Psoas muscle (tissue), 8 donors: ENCODE data around the gene YY2. TPM values are rescaled to one million over a fixed set of nuclear protein-coding genes. Genes with fewer than 3 reads are reported as not detected.

Source experiments
- ATAC-seq, 4 donors: fragments of 200-7000 bp; cut with Tn5 transposase; one replicate each; pipeline ENCODE4 v1.9.1; 2020; ENCODE audit warnings: moderate library complexity in 3 of 4, mild to moderate bottlenecking in 2 of 4
- DNase-seq, 2 donors: peaks; one replicate each; pipeline ENCODE4 v3.0.0-alpha.2; 2020
- H3K27ac ChIP-seq: fragments of 200-600 bp; one replicate; pipeline ENCODE4 v1.8.0; 2022
- H3K27me3 ChIP-seq, 3 donors: fragments of 200-600 bp in 1 of 3; one replicate each; pipeline versions ENCODE4 v1.6.1 to v1.8.0; 2013 to 2022; ENCODE audit warnings: low read length in 2 of 3, mild to moderate bottlenecking in 2 of 3, moderate library complexity in 1 of 3; ENCODE audit not compliant: insufficient read depth in 3 of 3
- H3K36me3 ChIP-seq, 2 donors: fragments of 200-600 bp in 1 of 2; one replicate each; pipeline versions ENCODE4 v1.6.1 to v1.8.0; 2013 to 2022; ENCODE audit warnings: low read depth in 1 of 2, mild to moderate bottlenecking in 1 of 2, moderate library complexity in 1 of 2; ENCODE audit not compliant: insufficient read depth in 1 of 2
- H3K4me1 ChIP-seq: fragments of 200-600 bp; one replicate; pipeline ENCODE4 v1.8.0; 2022
- H3K4me3 ChIP-seq: fragments of 200-600 bp; one replicate; pipeline ENCODE4 v1.8.0; 2022; ENCODE audit warnings: mild to moderate bottlenecking
- H3K9me3 ChIP-seq: fragments of 200-600 bp; one replicate; pipeline ENCODE4 v1.8.0; 2022
- CTCF ChIP-seq: fragments of 200-600 bp; IDR thresholded peaks from one replicate; pipeline ENCODE4 v1.8.0; 2022; ENCODE audit warnings: antibody characterized with exemption
- WGBS, 3 donors: extraction: QIAGEN DNeasy Blood & Tissue Kit; methylation state at CpG; one replicate each; pipeline versions ENCODE4 v1.1.6 to v1.1.7; 2013; 5-methylcytosine and 5-hydroxymethylcytosine counted together
- intact Hi-C, 2 donors: fragments of 100-400 bp; cut with DNase I; formaldehyde crosslinking; loops; one replicate each; pipeline versions ENCODE4 v1.11.0 to v1.14.2; 2022
- polyA plus RNA-seq, 3 donors: library from polyadenylated mRNA; stranded (reverse); fragments of 200-250 nt; gene quantifications; one replicate each; pipeline ENCODE4 v1.2.3, GENCODE V29; 2013
- total RNA-seq, 4 donors: library from RNA; stranded (reverse); fragmentation: NEBNext Ultra II Directional in 2 of 4; extraction: Animal tissue kit (Norgen Biotek cat#: 25700) in 2 of 4; gene quantifications; one replicate each; pipeline versions ENCODE4 v1.2.1 to v1.2.4, GENCODE V29; 2021 to 2023
- donor health status: healthy with polysubstance abuse.
- donor health status: DM: no; HTN: no; CAD: no; lungs with moderate emphysema.
- donor health status: Bipolar disorder and iron deficiency.
- donor health status: healthy.
- donor health status: DM: yes; HTN: yes; CAD: no.
- donor health status: DM: no; HTN: no; CAD: no.
- donor health status: DM: no; HTN: no; CAD: no.
- donor health status: DM: yes; HTN: yes; CAD: no.

The YY2 gene
- total and polyA plus RNA-seq, 7 donors, result 0.48 to 1.9 (median 1.1) TPM

- no peak for TF ChIP-seq CTCF
- Histone ChIP-seq H3K4me3 (no peak overlapping the region), H3K27ac (no peak overlapping the region), H3K9me3 (no peaks in the 10 kb centered on the region), H3K27me3 (no peaks in the 10 kb centered on the region), H3K4me1 (no peaks in the 10 kb centered on the region), H3K36me3 (peaks cover 0 to 8% of the 10 kb centered on the region in 2 donors)
- 39 to 67% (median 48%) methylated on average over 1 of the region's 1 CpG for WGBS, 3 donors
- ATAC-seq (no peak), DNase-seq (no peak)
- intact Hi-C loops, result no loop called here
These were observed 19.2 kb downstream of the YY2 start for GRCh38 chrX:21875013-21875412.

- Histone ChIP-seq H3K27ac (no peak overlapping the region), H3K9me3 (no peaks in the 10 kb centered on the region), H3K27me3 (no peaks in the 10 kb centered on the region), H3K4me3 (no peak overlapping the region), H3K36me3 (peaks cover 0 to 35% of the 10 kb centered on the region in 2 donors), H3K4me1 (no peaks in the 10 kb centered on the region)
- WGBS, 3 donors, result 86 to 100% (median 96%) methylated on average over 3 of the region's 3 CpGs
- intact Hi-C loops, result no loop called here
- no peak for TF ChIP-seq CTCF
- ATAC-seq (no peak), DNase-seq (no peak)
These were observed 26.2 kb downstream of the YY2 start for GRCh38 chrX:21881881-21882574.

- Histone ChIP-seq H3K27me3 (no peaks in the 10 kb centered on the region), H3K36me3 (peaks cover 0 to 34% of the 10 kb centered on the region in 2 donors), H3K9me3 (no peaks in the 10 kb centered on the region), H3K27ac (no peak overlapping the region), H3K4me1 (no peaks in the 10 kb centered on the region), H3K4me3 (no peak overlapping the region)
- DNase-seq (no peak), ATAC-seq (no peak)
- intact Hi-C loops, result no loop called here
- WGBS, 3 donors, result 57 to 77% (median 68%) methylated on average over 4 to 5 of the region's 5 CpGs
- no peak for TF ChIP-seq CTCF
These were observed 27.5 kb downstream of the YY2 start for GRCh38 chrX:21883258-21883657.

GRCh38 chrX:21885568-21885967, 29.8 kb downstream of the YY2 start:
- Histone ChIP-seq H3K36me3 (peaks cover 0 to 21% of the 10 kb centered on the region in 2 donors), H3K9me3 (no peaks in the 10 kb centered on the region), H3K4me1 (no peaks in the 10 kb centered on the region), H3K27me3 (no peaks in the 10 kb centered on the region), H3K27ac (no peak overlapping the region), H3K4me3 (no peak overlapping the region)
- 69 to 87% (median 82%) methylated on average over 1 of the region's 1 CpG for WGBS, 3 donors
- TF ChIP-seq CTCF, result no peak
- intact Hi-C loops, result no loop called here
- DNase-seq (no peak), ATAC-seq (no peak)

GRCh38 chrX:21905313-21905712, 49.5 kb downstream of the YY2 start:
- no peak for ATAC-seq
- H3K9me3 ChIP-seq, result no peaks in the 10 kb centered on the region
- H3K4me3 ChIP-seq, result no peak overlapping the region
- WGBS, 3 donors, result 63 to 82% (median 73%) methylated on average over 2 of the region's 2 CpGs
- intact Hi-C loops, result no loop called here
- peaks cover 0 to 13% of the 10 kb centered on the region in 2 donors for H3K36me3 ChIP-seq
- no peaks in the 10 kb centered on the region for H3K4me1 ChIP-seq
- no peak for DNase-seq
- no peak overlapping the region for H3K27ac ChIP-seq
- no peaks in the 10 kb centered on the region for H3K27me3 ChIP-seq
- TF ChIP-seq CTCF, result no peak
